ENCODE results near the gene MISP.

DNA sequence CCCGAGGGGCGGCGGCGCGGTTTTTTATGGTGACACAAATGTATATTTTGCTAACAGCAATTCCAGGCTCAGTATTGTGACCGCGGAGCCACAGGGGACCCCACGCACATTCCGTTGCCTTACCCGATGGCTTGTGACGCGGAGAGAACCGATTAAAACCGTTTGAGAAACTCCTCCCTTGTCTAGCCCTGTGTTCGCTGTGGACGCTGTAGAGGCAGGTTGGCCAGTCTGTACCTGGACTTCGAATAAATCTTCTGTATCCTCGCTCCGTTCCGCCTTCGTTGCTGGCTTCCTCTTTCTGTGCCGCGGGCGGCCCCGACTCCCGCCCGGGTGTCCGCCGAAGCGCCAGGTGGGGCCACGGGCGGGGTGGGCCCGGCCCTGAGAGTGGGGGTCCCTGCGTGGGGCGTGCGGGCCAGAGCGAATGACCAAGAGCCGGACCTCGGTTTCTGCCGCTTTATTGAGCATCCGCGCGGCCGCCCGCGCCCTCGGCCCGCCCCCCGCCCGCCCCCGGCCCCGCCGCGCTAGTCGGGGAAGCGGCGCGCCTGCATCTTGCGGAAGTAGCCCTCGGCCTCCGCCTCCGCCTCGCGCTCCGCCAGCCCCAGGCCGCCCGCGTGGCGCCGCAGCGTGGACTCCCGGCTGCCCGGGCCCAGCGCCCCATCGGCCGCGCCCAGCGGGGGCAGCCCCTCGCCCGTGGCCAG, 61.3 kb downstream of the MISP start:
- TF ChIP-seq EZH2 (IDR thresholded peaks at IDR 0.05; ENCODE audit: borderline replicate concordance, insufficient read depth, low read depth, low read length, poor library complexity, severe bottlenecking): no peak
- TF ChIP-seq, protein P1, sequence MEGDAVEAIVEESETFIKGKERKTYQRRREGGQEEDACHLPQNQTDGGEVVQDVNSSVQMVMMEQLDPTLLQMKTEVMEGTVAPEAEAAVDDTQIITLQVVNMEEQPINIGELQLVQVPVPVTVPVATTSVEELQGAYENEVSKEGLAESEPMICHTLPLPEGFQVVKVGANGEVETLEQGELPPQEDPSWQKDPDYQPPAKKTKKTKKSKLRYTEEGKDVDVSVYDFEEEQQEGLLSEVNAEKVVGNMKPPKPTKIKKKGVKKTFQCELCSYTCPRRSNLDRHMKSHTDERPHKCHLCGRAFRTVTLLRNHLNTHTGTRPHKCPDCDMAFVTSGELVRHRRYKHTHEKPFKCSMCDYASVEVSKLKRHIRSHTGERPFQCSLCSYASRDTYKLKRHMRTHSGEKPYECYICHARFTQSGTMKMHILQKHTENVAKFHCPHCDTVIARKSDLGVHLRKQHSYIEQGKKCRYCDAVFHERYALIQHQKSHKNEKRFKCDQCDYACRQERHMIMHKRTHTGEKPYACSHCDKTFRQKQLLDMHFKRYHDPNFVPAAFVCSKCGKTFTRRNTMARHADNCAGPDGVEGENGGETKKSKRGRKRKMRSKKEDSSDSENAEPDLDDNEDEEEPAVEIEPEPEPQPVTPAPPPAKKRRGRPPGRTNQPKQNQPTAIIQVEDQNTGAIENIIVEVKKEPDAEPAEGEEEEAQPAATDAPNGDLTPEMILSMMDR (IDR thresholded peaks at IDR 0.05): no peak
